GM21825 (cell line): ENCODE results near the gene TBXAS1.
A peak's percentile ranks its signal among the peaks of the same experiment; 100 is the strongest.

Source experiments
- ATAC-seq: cut with Tn5 transposase; IDR thresholded peaks from one replicate; pipeline ENCODE4 v1.9.1; 2021; ENCODE audit warnings: mild to moderate bottlenecking, moderate library complexity; ENCODE audit not compliant: unreplicated experiment

The TBXAS1 gene

DNA sequence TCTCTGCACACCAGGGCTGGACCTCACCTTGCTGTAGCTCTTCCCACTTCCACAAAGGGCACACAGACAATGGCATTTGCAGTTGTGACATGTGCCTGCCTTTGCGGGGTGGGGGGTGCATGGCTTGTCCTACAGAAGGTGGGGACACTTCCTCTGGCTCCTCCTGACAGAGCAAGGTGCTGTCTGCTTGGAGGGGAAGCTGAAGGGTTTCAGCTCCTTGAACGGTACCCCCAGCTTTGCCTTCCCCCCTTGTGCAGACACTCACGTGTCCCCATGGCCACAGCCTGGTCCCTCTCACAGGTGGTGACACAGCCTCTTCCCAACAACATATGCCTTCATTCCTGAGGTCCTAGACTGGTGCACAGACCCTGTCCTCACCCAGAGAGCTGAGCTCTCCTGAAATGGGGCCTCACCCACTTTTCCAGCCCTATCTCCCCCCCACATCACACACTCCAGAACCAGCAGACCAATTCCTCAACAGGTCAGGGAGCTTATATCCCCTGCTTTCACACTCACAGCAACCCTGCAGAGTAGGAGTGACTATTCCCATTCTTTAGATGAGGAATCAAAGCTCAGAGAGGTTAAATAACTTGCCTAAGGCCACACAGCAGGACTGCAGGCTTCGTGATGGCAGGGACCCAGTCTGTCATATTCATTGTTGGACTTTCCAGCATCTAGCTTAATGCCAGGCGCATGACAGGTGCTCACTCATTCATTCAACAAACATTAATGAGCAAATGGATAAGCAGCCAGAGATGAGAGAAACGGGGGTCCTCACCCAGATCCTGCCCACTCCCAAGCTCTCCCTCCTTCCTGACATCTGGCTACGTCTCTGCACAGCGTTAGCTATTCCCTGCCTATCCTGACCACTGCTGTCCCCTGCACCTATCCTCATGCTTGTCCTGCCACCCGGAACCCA is 189.3 kb downstream of the TBXAS1 start:
- no peak for ATAC-seq

DNA sequence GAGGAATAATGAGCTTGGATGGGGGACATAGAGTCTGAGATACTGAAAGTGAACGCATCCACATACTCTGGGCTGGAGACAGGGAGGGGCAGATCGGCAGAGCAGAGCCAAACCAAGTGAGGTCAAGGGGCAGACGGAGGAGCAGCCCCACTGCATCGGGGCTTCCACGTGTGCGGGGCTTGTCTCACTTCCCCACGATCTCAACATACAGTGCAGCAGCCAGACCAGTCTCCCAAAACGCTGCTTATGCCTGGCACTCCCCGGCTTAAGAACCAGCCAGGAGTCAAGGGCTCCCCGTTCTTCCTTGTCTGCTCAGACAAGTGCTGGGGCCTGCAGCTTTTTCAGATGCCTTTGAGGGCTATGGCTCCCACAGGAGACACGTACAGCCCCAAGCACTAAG is 190.1 kb downstream of the TBXAS1 start:
- ATAC-seq: no peak

DNA sequence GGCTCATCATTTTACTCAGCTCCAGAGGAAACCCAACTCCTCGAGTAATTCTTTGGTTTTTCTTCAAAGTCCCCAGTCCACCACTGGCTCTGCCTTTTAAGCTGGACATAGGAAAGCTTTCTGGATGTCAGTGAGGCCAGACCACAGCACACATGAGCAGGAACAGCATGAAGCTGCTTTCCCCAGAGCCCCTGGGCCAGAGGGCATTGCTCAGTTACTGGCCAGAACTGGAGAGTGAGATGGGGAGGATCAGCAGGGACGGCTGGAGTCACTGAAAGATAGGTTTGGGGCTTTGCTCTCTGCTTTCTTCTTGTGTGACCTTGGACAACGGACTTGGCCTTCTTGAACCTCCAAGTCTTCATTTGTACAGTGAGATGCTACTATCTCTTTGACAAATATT is 190.5 kb downstream of the TBXAS1 start:
- no peak for ATAC-seq

DNA sequence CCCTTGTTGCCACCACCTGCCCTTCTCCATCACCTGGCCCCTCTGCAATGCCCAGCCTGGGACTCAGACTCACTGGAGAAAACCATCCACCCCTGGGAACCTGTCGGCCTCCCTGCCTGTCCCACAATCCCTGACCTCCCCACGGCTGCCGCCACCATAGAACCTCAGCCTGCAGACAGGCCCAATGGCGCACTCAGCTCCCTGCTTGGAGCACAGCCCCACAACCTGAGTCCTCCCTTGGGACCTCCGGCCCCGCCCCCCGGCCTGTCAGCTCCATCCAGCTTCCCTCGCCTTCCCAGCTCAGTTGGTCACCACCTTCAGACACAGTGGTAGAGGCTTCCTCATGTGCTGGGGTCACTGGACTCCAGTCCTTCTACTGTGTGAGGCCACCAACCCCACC is 192.5 kb downstream of the TBXAS1 start:
- ATAC-seq: no peak

DNA sequence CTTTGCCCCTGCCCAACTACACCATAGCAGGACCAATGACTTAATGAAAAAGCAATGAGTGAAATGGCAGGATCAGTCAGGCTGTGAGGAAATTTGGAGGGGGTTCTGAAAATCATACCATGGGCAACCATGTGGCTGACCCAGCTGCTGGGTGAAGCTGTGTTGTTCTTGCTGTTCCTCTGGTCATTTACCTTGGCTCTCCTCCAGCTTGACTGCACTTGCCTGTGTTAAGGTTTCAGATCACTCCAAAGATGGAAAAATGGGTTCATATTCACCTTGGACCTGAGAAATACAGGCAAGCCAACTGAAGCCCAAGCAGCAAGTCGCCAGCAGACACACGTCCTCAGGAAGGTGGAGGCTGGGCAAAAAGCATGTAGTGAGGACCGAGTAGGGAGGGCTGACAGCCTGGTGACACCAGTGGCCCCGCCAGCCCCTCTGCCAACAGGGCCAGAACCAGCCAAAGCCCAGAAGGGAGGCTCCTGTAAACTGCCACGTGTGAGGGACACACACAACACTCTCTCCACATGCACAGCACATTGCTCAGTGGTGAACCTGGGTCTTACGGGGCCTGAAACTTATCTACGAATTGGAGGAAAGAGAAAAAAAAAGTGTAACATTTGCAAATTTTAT is 193.6 kb downstream of the TBXAS1 start:
- ATAC-seq: no peak

DNA sequence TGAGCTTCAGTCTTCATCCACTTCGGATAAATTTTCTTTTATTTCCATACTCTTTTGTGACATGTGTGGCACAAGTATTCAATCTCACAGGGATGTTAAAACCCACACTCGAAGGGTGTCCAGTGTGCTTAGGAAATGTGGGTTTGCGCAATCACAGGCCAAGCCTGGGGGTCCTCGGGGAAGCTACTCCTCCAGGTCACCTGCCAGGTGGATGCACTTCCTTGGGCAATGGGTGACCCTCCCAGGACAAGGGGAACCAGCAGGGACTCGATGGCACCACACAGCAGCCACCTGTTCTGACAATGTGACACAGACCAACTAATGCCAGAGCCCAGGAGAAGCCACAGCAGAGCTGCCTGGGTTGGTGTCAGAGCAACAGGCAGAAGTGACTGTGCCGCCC is 194.7 kb downstream of the TBXAS1 start:
- ATAC-seq: no peak

DNA sequence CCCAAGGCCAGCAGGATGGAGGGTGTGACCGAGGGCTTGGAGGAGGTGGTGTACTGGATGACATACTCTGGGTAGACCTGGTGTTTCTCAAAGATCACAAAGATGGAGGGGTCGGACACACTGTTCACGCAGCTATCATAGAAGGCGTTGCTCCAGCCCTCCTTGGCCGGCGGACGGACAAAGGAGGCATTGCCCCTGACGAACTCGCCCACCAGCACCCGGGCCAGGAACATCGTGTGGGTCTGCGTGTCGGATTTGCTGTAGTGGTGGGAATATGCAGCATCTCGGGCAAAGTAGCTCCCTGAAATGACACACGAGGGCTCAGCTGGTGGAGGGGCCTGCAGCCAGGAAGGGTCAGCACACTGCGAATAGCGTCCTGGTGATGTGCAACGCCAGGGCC is 195.5 kb downstream of the TBXAS1 start:
- ATAC-seq: no peak

DNA sequence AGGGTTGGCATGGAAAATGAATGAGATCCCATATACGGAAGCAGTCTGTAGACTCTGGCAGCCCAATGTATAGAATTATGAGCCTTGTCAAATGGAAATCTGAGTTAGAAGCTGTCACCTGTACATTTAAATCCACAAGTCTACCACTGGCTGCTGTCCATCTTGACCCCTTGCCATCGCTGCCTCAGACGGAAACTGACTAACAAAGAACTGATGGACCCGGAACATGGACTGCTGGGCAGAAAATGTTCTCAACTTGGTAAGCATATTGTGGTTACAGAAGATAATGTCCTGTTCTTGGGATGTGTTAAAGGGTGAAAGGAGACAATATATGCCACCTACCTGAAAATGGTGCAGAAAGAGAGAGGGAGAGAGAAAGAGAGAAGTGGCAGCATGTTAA is 196.2 kb downstream of the TBXAS1 start:
- no peak for ATAC-seq

DNA sequence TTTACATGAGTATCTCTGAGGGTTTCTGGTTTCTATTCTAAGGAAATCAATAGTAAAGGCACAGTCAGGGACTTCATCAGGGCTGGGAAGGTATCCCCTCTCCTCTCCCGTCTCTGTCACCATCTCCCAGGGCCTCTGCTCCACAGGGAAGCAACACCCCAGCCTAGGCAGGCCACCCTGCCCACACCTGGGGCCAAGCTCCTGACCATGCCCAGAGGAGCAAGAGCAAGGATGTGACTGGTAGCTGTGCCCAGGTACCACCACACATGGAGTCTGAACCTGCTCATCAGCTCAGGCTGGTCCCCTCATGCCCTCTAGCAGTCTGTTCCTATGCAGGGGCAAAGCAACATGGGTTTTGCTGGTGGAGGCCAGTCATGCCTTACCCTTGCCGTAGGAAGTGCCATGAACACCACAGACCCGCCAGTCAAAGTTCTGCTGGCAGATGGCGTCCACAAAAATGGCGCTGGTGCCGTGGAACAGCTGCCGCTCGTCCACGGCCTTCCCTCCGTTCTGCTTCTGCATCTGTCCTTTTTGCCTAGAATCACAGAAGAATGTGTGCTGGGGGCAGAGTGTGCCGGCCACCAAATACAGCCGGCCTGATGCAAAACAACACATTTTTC is 196.9 kb downstream of the TBXAS1 start:
- no peak for ATAC-seq

DNA sequence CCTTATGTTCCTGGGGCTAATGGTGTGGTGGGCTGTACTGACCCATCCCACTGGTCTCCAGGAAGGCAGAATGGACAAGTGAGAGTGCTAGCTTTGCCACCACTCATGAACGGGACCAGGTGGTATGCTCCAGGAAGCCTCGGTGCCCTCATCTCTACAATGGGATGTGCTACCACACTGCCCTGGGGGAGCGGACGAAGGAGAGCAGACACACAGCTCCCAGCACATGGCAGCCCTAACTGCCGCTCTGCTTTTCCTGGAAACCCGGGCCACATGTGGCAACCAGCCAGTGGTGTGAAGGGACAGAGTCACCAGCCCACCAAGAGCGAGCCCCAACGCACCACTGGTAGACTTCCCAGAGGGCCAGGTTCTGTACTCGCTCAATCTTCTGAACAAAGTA is 197.9 kb downstream of the TBXAS1 start:
- no peak for ATAC-seq

DNA sequence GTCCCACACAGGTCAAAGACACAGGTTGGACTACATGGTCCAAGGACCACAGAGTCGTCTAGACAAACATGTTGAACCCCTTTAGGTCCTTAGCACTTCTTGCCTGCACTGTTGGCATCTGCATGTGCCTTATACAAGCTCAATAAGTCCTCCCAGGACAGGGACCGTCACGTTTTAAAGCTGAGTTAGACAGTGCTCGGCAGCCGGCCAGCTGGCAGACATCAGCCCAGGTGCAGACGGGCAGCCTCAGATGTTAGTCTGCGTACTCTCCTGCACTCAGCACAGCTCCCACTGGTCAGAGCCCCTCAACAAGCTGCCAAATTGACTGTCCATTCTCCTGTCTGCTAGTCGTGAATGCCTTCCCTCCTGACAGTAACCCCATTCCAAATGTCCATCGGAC is 198.8 kb downstream of the TBXAS1 start:
- ATAC-seq: no peak

DNA sequence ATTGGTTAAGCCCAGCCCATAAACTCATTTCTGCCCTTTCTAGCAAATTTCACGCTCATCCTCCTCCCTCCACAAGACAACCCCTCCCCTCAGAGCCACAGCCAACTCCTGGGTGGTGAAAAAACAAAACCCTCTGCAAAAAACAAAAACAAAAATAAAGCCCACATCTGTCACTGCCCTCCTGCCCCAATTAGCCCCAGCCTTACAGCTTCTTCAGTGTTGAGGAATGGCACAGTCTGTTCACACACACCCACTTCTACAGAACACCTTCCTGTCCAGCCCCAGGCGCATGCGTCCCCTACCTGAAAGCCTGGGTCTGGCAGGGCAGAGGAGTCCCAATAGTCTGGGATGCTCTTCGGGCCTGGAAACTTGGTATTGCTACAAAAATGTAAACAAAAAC is 199.2 kb downstream of the TBXAS1 start:
- ATAC-seq: no peak

DNA sequence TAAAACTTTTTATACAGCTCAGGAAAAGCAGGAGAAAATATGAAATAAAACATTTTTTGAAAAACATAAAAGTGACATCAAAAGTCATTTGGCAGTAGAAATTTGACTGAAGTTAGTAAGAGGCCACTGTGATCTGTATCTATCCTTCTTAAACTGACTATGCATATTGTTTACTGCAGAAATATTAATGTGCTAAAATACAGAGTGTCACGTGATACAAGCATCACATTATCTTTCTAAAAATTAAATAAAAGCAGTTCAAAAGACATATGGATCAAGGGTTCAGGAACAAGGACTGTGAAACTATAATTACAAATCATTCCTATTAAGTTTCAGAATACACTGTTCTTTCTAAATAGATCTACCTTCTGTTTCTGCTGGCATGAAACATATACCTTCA is 200.0 kb downstream of the TBXAS1 start:
- ATAC-seq: no peak

DNA sequence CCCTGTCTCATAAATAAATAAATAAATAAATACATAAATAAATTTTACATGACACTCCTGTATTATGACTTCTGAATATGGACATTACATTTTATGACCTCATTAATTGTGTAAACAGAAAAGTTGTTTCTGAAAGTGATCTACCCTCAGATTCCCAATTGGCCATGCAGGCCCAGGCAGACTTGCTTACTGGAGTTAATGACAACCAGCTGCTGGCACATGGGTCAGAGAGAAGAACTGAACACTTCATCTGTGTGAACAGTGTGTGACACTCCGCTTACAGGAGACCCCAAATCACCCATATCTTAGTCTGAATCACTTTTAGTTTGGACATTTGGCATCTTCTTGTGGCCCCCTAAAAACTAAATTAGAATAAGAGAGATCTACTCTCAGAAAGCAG is 202.3 kb downstream of the TBXAS1 start:
- ATAC-seq: no peak

DNA sequence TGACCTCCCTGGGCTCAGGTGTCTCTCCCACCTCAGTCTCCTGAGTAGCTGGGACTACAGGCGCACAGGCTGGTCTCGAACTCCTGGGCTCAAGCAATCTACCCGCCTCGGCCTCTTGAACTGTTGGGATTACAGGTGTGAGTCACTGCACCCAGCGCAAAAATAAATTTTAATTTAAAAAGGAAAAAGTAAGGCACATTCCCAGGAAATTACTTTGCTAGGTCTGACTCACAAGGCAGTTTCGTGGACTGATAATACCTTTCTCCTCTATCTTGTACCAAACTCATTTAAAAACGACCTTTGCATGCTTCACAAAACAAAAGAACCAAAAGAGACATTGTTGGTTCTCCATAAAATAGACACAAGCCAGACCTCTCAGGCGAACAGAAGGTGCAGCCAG is 204.0 kb downstream of the TBXAS1 start:
- ATAC-seq: no peak

DNA sequence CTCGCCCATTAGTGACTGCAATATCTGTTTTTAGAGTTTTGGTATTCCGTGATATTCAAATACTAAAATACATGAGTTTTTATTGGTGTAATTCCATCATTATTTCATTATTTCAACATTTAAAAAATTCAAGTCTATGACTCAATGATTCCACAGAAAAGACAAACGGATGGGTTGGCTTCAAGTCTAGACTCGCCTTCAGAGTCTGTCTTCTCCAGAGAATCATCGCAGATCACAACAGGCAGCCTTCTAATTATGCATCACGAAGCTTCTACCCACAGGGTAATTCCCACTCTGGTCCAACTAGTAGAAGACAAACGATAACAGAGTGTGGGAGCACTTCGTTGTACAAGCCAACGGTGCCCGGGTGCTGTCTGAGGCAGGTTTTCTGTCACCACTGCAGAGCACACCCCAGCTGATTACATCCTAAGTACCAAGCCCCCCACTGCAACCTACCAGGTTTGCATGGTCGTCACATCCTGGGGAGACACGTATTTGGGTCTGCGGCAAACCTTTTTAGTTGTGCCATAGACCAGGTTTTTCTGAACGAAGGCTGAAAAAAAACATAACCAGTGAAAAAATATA is 204.8 kb downstream of the TBXAS1 start:
- ATAC-seq: no peak

DNA sequence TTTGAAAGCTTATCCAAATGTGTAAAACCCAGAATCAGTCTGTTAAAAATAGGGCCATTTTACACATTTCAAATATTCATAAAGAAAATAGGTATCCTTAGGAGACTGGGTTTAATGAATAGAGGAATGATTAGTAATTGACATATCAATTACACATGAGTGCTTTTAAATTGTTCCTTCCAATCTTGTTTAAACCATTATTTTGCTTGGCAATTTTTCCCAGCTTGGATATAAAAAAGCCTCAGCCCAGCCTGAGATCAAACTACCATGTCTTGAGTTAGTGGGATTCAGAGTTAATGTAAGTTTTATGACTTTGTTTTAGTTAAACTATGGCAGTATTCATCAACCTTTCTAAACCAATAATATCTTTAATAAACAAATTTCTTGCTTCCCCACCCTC is 205.4 kb downstream of the TBXAS1 start:
- ATAC-seq: no peak

DNA sequence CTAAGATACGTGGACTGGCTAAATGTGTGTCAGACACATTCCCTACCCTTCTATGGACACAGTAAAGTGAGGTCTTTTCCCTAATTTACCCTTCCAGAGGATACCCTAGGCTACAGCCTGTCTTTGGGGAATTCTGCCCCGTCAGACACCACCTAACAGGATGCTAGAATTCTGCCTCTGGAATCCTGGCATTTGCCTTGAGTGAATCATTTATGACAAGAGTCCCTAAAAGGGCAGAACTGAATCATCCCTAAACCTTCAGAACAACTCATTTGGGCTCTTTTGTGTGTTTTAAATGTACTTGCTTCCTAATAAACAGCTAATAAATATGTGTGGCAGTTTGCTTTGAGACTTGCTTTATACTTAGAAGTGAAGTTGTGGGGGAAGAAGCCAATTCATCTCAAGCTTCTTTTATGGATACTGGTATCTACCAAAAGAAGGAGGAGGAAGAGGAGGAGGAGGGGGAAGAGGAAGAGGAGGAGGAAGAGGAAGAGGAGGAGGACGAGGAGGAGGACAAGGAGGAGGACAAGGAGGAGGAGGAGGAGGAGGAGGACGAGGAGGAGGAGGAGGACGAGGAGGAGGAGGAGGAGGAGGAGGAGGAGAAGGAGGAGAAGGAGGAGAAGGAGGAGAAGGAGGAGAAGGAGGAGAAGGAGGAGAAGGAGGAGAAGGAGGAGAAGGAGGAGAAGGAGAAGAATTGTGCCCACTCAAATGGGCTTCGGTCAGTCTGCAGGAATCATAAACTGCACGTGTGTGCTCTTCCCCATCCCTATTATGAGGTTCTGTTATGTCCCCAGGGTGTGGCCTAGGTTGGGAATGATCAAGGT is 206.5 kb downstream of the TBXAS1 start:
- ATAC-seq: no peak

DNA sequence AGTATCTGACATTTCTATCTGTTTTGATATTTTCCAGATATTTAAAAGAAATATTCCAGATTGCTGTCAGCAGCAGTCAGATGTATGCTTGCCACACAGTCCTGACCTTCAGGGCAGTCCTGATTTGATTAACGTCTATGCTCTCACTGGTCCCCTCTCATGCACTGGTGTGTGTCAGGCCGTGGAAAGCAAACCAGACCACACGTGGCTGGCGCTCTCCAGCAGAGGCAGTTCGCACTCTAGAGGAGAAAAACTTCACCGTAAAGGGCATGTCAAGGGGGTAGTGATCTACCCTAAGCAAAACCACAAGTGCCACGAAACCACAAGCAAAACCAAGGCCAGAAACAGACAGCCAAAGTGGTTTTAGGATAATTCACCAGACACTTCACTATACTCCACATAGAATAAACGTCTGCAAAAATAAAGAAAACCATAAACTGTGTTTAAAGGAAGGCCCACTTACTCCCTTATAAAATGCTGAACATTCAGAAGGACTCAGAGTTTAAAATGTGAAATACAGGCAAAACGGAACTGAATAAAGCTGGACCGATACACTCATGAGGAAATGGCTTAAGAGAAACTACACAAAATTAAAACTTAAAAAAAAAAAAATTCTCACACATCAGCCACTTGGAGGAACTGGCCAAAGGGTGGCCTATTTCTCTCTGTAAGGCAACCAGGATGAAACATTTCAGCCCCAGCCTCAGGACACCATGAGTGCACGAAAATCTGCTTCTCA is 207.3 kb downstream of the TBXAS1 start:
- peak; percentile 77 for ATAC-seq

DNA sequence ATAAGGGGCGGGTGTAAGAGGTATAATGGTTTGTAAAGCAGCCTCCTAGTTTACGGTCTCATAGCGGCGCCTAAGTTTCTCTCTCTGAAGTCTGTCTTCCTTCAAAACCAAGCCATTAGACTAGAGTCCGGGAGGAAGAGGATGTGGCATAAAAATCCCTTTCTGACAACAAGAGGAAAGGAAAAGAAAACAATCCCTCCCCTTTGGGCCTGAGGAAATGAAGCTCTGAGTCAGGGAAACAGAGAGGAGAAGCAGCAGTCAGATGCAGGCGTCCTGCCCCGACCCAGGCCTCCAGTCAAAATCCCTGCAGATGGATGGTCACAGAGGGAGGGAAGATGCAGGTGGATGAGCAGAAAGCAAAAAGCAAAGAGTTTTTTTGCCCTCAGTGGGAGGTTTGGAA is 210.0 kb downstream of the TBXAS1 start:
- no peak for ATAC-seq
